ENCODE data around the gene FGD4. TPM values are rescaled to one million over a fixed set of nuclear protein-coding genes. Genes with fewer than 3 reads are reported as not detected.

FGD4 gene
- total and polyA plus RNA-seq, 2 donors (not counting 3 experiments of a cell fraction or from before 2014, with no cell fraction given), result 6.6 to 44.7 TPM

- no peak for DNase-seq (ENCODE audit: low read depth, low spot score)
- H3K36me3 ChIP-seq (ENCODE audit: control insufficient read depth in 2 of 2, extremely low read depth in 1 of 2, insufficient read depth in 2 of 2, low read length in 2 of 2), result peaks cover 17 to 32% of the 10 kb centered on the region in 2 experiments
- no peak overlapping the region for H3K4me3 ChIP-seq (replicated peaks in 1 of 3; ENCODE audit: insufficient read depth in 1 of 3, low read depth in 1 of 3, low read length in 3 of 3)
- no peaks in the 10 kb centered on the region for H3K9me3 ChIP-seq (replicated peaks; ENCODE audit: control insufficient read depth, insufficient read depth, low read length)
- FAIRE-seq, result no peak
- ChIA-PET POLR2A (no interaction called here), CTCF (interaction anchor here (1.3 to 1.6 kb wide), 3 partner anchors 9 to 78 kb away, joined by 3 to 4 read pairs (median 3); no protein-coding TSS in a partner anchor)
- H3K4me2 ChIP-seq (ENCODE audit: insufficient read depth, low read length), result no peak overlapping the region
- TF ChIP-seq POLR2AphosphoS5 (IDR thresholded peaks at IDR 0.05; ENCODE audit: insufficient read depth, low read depth, low read length), result no peak
- no peak for TF ChIP-seq MYC (IDR thresholded peaks at IDR 0.05; ENCODE audit: low read depth, low read length)
- TF ChIP-seq POLR2A (IDR thresholded peaks at IDR 0.05; ENCODE audit: low read depth, low read length), result no peak
- no peak for TF ChIP-seq JUN (IDR thresholded peaks at IDR 0.05; ENCODE audit: borderline replicate concordance, insufficient read depth, insufficient read length, low read depth)
- no peak for TF ChIP-seq FOS (IDR thresholded peaks at IDR 0.05; ENCODE audit: borderline replicate concordance, insufficient read depth, low read length)
- no peak for TF ChIP-seq EZH2 (IDR thresholded peaks at IDR 0.05; ENCODE audit: borderline replicate concordance, low read depth, low read length, severe bottlenecking)
- H4K20me1 ChIP-seq (replicated peaks; ENCODE audit: control insufficient read depth, extremely low read depth, insufficient read depth, low read length), result no peaks in the 10 kb centered on the region
- H3K27ac ChIP-seq (ENCODE audit: insufficient read depth, low read depth, low read length), result peak overlapping the region; percentile 68
- no TSS peak for BruUV-seq (replicated peaks)
- dilution Hi-C loops (cut with MboI; ENCODE audit: extremely low pct_ligation_motif_present, low sequenced_read_pairs), result no loop called here
- peaks cover 16% of the 10 kb centered on the region for H3K4me1 ChIP-seq (ENCODE audit: control insufficient read depth, extremely low read depth, insufficient read depth, low read length)
- no peaks in the 10 kb centered on the region for H3K9me1 ChIP-seq (replicated peaks; ENCODE audit: control insufficient read depth, extremely low read depth, insufficient read depth, low read length)
- H3K27me3 ChIP-seq (ENCODE audit: control insufficient read depth in 2 of 2, insufficient read depth in 2 of 2, low read length in 2 of 2), result no peaks in the 10 kb centered on the region
- intact Hi-C loops (cut with micrococcal nuclease), result loop anchor here (2.0 kb wide), 1 partner anchor 157 kb away; no protein-coding TSS in a partner anchor
- no peak overlapping the region for H2AFZ ChIP-seq (ENCODE audit: low read depth, low read length)
- no peak overlapping the region for H3K9ac ChIP-seq (replicated peaks; ENCODE audit: extremely low read depth, insufficient read depth, low read length)
- H3K79me2 ChIP-seq (ENCODE audit: control insufficient read depth, insufficient read depth, low read length), result no peaks in the 10 kb centered on the region
These were observed 212.6 kb downstream of the FGD4 start for GRCh38 chr12:32611986-32612385.

Measured in endothelial cell of umbilical vein (primary cell).